Body of pancreas (tissue), 4 donors: ENCODE data around the gene OSTM1. TPM values are rescaled to one million over a fixed set of nuclear protein-coding genes. Genes with fewer than 3 reads are reported as not detected.

Source experiments
- ATAC-seq: fragments of 150-250 bp; one replicate; pipeline ENCODE4 v1.9.1; 2016
- DNase-seq, 4 donors: peaks; one replicate each; pipeline ENCODE4 v3.0.0-alpha.2; 2019
- H3K27ac ChIP-seq, 4 donors: fragments of 200-600 bp; sonication (generic); 1 replicate in 3 of 4; 2 replicates in 1 of 4; pipeline versions ENCODE4 v1.5.1 to v1.6.1; 2016 to 2019; ENCODE audit warnings: mild to moderate bottlenecking in 1 of 4, mixed read lengths in 1 of 4, moderate library complexity in 1 of 4
- H3K27me3 ChIP-seq, 2 donors: fragments of 200-600 bp; sonication (generic); one replicate each; pipeline ENCODE4 v1.6.0; 2016; ENCODE audit warnings: mild to moderate bottlenecking in 1 of 2
- H3K36me3 ChIP-seq, 2 donors: fragments of 200-600 bp; sonication (generic); replicated peaks in 1 of 2; 2 replicates each; pipeline ENCODE4 v1.5.1; 2016; ENCODE audit warnings: low read depth in 2 of 2; ENCODE audit not compliant: insufficient read depth in 1 of 2
- H3K4me1 ChIP-seq: fragments of 200-600 bp; sonication (generic); one replicate; pipeline ENCODE4 v1.6.0; 2016
- H3K4me3 ChIP-seq, 2 donors: fragments of 200-600 bp; sonication (generic); 1 replicate in 1 of 2; 2 replicates in 1 of 2; pipeline ENCODE4 v1.5.1; 2016 to 2019
- H3K9me3 ChIP-seq, 3 donors: fragments of 200-600 bp; sonication (generic); 1 replicate in 2 of 3; 2 replicates in 1 of 3; pipeline ENCODE4 v1.5.1; 2016
- CTCF ChIP-seq, 7 experiments: fragments of 450-650 bp in 4 of 7; fragments of 200-600 bp in 3 of 7; sonication (generic) in 3 of 7; IDR thresholded peaks; one replicate each; pipeline ENCODE4 v1.5.1; 2016 to 2019; ENCODE audit warnings: antibody characterized with exemption in 7 of 7
- POLR2A ChIP-seq, 3 donors: fragments of 450-650 bp; IDR thresholded peaks; one replicate each; pipeline ENCODE4 v1.6.1; 2016; ENCODE audit warnings: antibody characterized with exemption in 3 of 3, mild to moderate bottlenecking in 2 of 3
- WGBS, 2 donors: methylation state at CpG; one replicate each; pipeline ENCODE4 v1.1.5; 2017; 5-methylcytosine and 5-hydroxymethylcytosine counted together
- intact Hi-C: fragments of 100-400 bp; cut with DNase I; formaldehyde crosslinking; loops from one replicate; pipeline ENCODE4 v1.15.1; 2023
- total RNA-seq, 2 donors: library from RNA; depleted of rRNA; stranded (reverse); fragments of >200 nt; gene quantifications; one replicate each; pipeline ENCODE4 v1.1.0, GENCODE V29; 2016

The OSTM1 gene
- total RNA-seq, 2 donors from 2014 or later, result 26.0 to 35.0 TPM

GRCh38 chr6:108106694-108107093 is 32.2 kb upstream of the OSTM1 start:
- Histone ChIP-seq H3K4me1 (no peaks in the 10 kb centered on the region), H3K9me3 (no peaks in the 10 kb centered on the region), H3K36me3 (no peaks in the 10 kb centered on the region), H3K4me3 (no peak overlapping the region), H3K27me3 (no peaks in the 10 kb centered on the region), H3K27ac (no peak overlapping the region)
- no peak for DNase-seq
- TF ChIP-seq CTCF (IDR thresholded peaks at IDR 0.05), result no peak
- TF ChIP-seq POLR2A (IDR thresholded peaks at IDR 0.05), result no peak
- intact Hi-C loops, result no loop called here
- WGBS, 2 donors, result 50 to 73% methylated on average over 1 of the region's 1 CpG
- ATAC-seq, result no peak

DNA sequence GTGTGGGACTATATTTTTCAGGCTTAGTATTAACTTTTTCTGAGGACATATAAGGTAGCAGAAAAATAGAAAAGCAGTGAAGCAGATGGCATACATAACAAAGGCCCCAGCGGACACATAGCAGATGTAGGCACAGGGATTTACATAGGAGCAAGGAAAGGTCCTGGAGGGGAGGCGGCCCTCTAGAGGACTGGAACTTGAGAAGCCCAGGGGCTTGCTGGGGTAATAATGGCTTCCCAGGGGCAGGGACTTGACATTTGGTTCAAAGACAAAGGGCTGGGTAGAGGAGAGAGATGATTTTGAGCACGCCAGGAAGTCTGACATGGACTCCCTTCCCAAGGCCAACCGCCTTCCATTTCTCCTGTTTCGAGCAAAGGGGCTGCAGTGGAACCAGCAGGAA is 31.7 kb upstream of the OSTM1 start:
- Histone ChIP-seq H3K27me3 (no peaks in the 10 kb centered on the region), H3K36me3 (no peaks in the 10 kb centered on the region)

DNA sequence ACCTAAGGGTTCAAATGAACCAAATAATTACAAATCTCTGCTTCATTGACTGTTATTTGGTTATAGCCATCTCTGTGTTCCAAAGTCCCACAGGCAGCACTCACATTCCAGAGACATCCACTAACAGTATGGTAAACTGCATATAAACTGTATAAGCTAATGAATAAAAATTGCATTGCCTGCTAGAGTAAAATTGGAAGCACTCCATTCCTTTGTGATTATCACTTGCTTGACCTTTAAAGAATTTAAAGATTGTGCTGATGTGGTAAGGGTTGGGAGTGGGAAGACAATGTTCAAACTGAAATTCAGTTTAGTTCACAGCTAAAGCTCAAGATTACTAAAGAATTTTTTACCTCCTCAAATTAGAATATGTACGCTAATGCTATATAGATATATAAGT is 31.0 kb upstream of the OSTM1 start:
- H3K4me1 ChIP-seq, result no peaks in the 10 kb centered on the region
- intact Hi-C loops, result no loop called here
- ATAC-seq (no peak), DNase-seq (no peak)
- no peak overlapping the region for H3K4me3 ChIP-seq
- no peaks in the 10 kb centered on the region for H3K36me3 ChIP-seq
- WGBS, 2 donors, result 89 to 91% methylated on average over 1 of the region's 1 CpG
- no peak overlapping the region for H3K27ac ChIP-seq
- no peaks in the 10 kb centered on the region for H3K27me3 ChIP-seq
- H3K9me3 ChIP-seq, result no peaks in the 10 kb centered on the region
- TF ChIP-seq POLR2A (IDR thresholded peaks at IDR 0.05), result no peak
- TF ChIP-seq CTCF (IDR thresholded peaks at IDR 0.05), result no peak

More for the DNA sequence above, 31.7 kb upstream of the OSTM1 start:
- DNase-seq (no peak), ATAC-seq (no peak)
- H3K9me3 ChIP-seq, result no peaks in the 10 kb centered on the region
- H3K4me3 ChIP-seq, result no peak overlapping the region
- TF ChIP-seq POLR2A (IDR thresholded peaks at IDR 0.05) (no peak), CTCF (IDR thresholded peaks at IDR 0.05) (no peak)
- no peak overlapping the region for H3K27ac ChIP-seq
- intact Hi-C loops, result no loop called here
- WGBS, 2 donors, result 89 to 92% methylated on average over 5 of the region's 5 CpGs
- no peaks in the 10 kb centered on the region for H3K4me1 ChIP-seq

DNA sequence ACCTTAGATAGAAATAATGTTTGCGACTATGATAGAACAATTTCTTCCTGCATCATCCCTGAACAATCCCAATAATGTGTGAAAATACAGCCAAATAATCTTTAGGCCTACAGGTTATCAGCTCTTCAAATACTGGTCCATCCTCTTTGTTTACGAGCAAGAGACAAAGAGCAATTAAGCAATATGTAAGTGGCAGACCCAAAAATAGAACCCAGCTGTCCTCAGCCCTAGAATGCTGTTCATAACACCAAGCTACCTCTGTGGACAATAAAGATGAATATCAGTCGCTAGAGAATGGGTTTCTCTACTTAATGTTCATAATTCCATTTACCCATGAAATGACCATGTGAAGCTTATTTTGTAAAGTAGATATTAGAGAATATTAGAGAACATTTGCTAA is 28.4 kb upstream of the OSTM1 start:
- no peaks in the 10 kb centered on the region for H3K36me3 ChIP-seq
- TF ChIP-seq CTCF (IDR thresholded peaks at IDR 0.05) (no peak), POLR2A (IDR thresholded peaks at IDR 0.05) (no peak)
- H3K27me3 ChIP-seq, result no peaks in the 10 kb centered on the region
- no peak overlapping the region for H3K27ac ChIP-seq
- no peaks in the 10 kb centered on the region for H3K4me1 ChIP-seq
- 73 to 79% methylated on average over 3 of the region's 3 CpGs for WGBS, 2 donors
- intact Hi-C loops, result no loop called here
- no peak for DNase-seq
- ATAC-seq, result no peak
- no peaks in the 10 kb centered on the region for H3K9me3 ChIP-seq
- H3K4me3 ChIP-seq, result no peak overlapping the region

- no peaks in the 10 kb centered on the region for H3K27me3 ChIP-seq
- H3K36me3 ChIP-seq, result no peaks in the 10 kb centered on the region
- H3K9me3 ChIP-seq, result no peaks in the 10 kb centered on the region
- intact Hi-C loops, result no loop called here
- ATAC-seq (no peak), DNase-seq (no peak)
- H3K4me3 ChIP-seq, result no peak overlapping the region
- no peak for TF ChIP-seq CTCF (IDR thresholded peaks at IDR 0.05)
- TF ChIP-seq POLR2A (IDR thresholded peaks at IDR 0.05), result no peak
- no peak overlapping the region for H3K27ac ChIP-seq
- no peaks in the 10 kb centered on the region for H3K4me1 ChIP-seq
- WGBS, 2 donors, result 69 to 84% methylated on average over 2 of the region's 2 CpGs
Measured at GRCh38 chr6:108100003-108100402, 25.5 kb upstream of the OSTM1 start.
